RWPE1 (cell line): ENCODE measurements around the gene RASSF1.
A peak's percentile ranks its signal among the peaks of the same experiment; 100 is the strongest.

ENCODE experiments used
- CTCF ChIA-PET: fragments of 350-600 bp; sonication (Branson Sonifier 250); formaldehyde crosslinking; extraction: SDS; loops from one replicate; lab custom pipeline; 2021; lab: Yijun Ruan, JAX
- POLR2A ChIA-PET: fragments of 400-600 bp; formaldehyde crosslinking; extraction: SDS; loops from one replicate; lab custom pipeline; 2020; ENCODE audit warnings: antibody characterized with exemption; ENCODE audit not compliant: low non-redundant PET; lab: Yijun Ruan, JAX
- DNase-seq: peaks from one replicate; pipeline ENCODE4 v3.0.0; 2012; ENCODE audit warnings: low spot score
- H3K27ac ChIP-seq: fragments of 450-650 bp; 2 replicates; pipeline ENCODE4 v1.5.1; 2017
- CTCF ChIP-seq: fragments of 450-650 bp; conservative IDR thresholded peaks from 2 replicates; pipeline ENCODE4 v1.5.1; 2017; ENCODE audit warnings: low read depth, mild to moderate bottlenecking

Gene RASSF1

GRCh38 chr3:50333744-50334328, 6.8 kb downstream of the RASSF1 start:
- ChIA-PET POLR2A (no interaction called here), CTCF (no interaction called here)
- peak overlapping the region; percentile 98 for H3K27ac ChIP-seq
- DNase-seq = no peak
- TF ChIP-seq CTCF = no peak

GRCh38 chr3:50331364-50331907, 9.2 kb downstream of the RASSF1 start:
- CTCF ChIA-PET = no interaction called here
- no peak for DNase-seq
- POLR2A ChIA-PET = interaction anchor here (0.6 kb wide), 1 partner anchor 52 kb away, joined by 6 read pairs; no protein-coding TSS in a partner anchor
- peak overlapping the region; percentile 98 for H3K27ac ChIP-seq
- no peak for TF ChIP-seq CTCF

- ChIA-PET CTCF (no interaction called here), POLR2A (no interaction called here)
- DNase-seq = no peak
- no peak for TF ChIP-seq CTCF
- H3K27ac ChIP-seq = peak overlapping the region; percentile 88
Measured at GRCh38 chr3:50330330-50330729, 10.3 kb downstream of the RASSF1 start.

DNA sequence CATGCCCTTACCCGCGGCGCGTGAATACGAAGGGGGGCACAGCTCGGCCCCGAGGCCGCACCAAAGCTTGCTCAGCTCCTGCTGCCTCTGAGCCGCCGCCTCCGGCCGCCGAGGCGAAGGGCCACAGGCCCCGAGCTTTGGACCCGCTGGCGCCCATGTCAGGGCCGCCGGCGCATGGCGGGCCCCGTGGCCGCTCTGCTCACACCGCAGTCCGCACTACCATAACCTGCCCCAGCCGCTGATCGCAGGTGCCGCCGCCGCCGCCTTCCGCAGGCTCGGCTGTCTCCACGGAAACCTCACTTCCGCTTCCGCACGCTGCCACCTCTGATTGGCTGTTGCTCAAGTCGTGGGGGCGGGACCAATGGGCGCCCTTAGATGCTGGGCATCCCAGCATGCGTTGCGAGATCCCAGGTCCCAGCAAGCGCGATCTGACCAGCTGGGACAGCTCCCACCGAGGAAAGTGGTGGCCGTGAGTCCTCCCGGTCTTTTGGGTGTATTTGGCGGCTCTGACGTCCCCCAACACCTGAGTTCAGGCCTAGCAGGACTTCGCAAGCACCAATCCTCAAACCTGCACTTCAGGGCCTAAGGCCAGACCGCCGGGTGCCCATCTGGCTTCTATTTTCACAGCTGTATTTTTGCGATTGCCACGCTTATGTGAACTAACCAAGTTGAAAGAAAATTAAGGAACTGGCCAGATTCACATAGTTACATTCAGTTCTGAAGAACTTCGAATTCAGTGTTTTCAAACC, 12.5 kb downstream of the RASSF1 start, which contains the start of gene TUSC2:
TSS of gene TUSC2 (minus strand) at position 281 of the 749 bp plus-strand sequence. CDS start at position 157, 124 bp downstream.
- DNase-seq = peak; percentile 94
- no peak for TF ChIP-seq CTCF
- ChIA-PET POLR2A (interaction anchor here (0.6 to 0.8 kb wide), 3 partner anchors 45 to 77 kb away, joined by 3 read pairs; no protein-coding TSS in a partner anchor), CTCF (no interaction called here)
- peak within 1 kb of the TSS; percentile 88 for H3K27ac ChIP-seq

GRCh38 chr3:50327129-50327528, 13.5 kb downstream of the RASSF1 start:
- DNase-seq = no peak
- no peak for TF ChIP-seq CTCF
- CTCF ChIA-PET = no interaction called here
- POLR2A ChIA-PET = no interaction called here
- H3K27ac ChIP-seq = peak overlapping the region; percentile 88

DNA sequence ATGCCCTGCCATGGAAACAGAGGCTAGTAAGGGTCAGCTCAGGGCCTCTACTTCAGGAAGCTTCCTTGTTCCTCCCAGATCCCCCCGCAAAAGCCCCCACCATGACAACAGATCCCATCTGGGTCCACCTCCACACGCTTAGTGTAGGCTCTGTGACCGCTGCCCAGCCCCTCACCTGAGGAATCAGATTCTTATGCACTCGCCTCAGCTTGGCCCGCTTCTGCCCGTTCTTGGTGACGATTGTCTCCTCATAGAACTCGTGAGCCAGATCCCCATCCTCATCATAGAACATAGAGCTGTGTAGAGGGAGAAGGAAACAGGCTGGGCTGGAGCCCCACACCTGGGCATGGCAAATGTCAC, 14.5 kb downstream of the RASSF1 start:
- peak overlapping the region; percentile 88 for H3K27ac ChIP-seq
- TF ChIP-seq CTCF = no peak
- POLR2A ChIA-PET = interaction anchor here (0.6 kb wide), 1 partner anchor 32 kb away, joined by 3 read pairs; no protein-coding TSS in a partner anchor
- DNase-seq = no peak
- CTCF ChIA-PET = no interaction called here
